BJ (cell line): ENCODE measurements around the gene STON2. TPM values are rescaled to one million over a fixed set of nuclear protein-coding genes. Genes with fewer than 3 reads are reported as not detected.

Source experiments
- CTCF ChIA-PET: fragments of 350-600 bp; formaldehyde crosslinking; extraction: SDS; loops from one replicate; lab custom pipeline; 2021; ENCODE audit warnings: antibody characterized with exemption, inconsistent platforms; lab: Yijun Ruan, JAX
- POLR2A ChIA-PET: fragments of 300-600 bp; sonication (Branson Sonifier 250); formaldehyde crosslinking; extraction: SDS; loops from one replicate; lab custom pipeline; 2021; ENCODE audit warnings: antibody characterized with exemption; lab: Charles Lee
- DNase-seq: peaks from one replicate; pipeline ENCODE4 v3.0.0-alpha.2; 2011; ENCODE audit warnings: low read depth
- H3K27me3 ChIP-seq: 2 replicates; pipeline ENCODE4 v1.6.0; 2011; ENCODE audit warnings: low read length; ENCODE audit not compliant: control insufficient read depth, insufficient read depth
- H3K36me3 ChIP-seq: 2 replicates; pipeline ENCODE4 v1.5.1; 2011; ENCODE audit warnings: low read length; ENCODE audit not compliant: control insufficient read depth, insufficient read depth
- H3K4me3 ChIP-seq: 2 replicates; pipeline ENCODE4 v1.5.1; 2011; ENCODE audit warnings: low read depth, mild to moderate bottlenecking, control low read depth, low read length
- CTCF ChIP-seq: IDR thresholded peaks from 2 replicates; pipeline ENCODE4 v1.5.1; 2011; ENCODE audit warnings: low read depth, mild to moderate bottlenecking, control low read depth, inconsistent platforms, low read length, moderate library complexity; ENCODE audit not compliant: insufficient read depth
- polyA plus RNA-seq: library from polyadenylated mRNA; depleted of rRNA; stranded (reverse); fragments of >200 nt; gene quantifications from 2 replicates; pipeline ENCODE4 v1.2.3, GENCODE V29; 2011

Gene STON2
- polyA plus RNA-seq, 1 experiment = not detected

GRCh38 chr14:81220830-81221578 lies 179.1 kb downstream of the STON2 start, which contains the start of gene GTF2A1:
Gene GTF2A1 (minus strand): TSS chr14:81220959. CDS start chr14:81220518, 441 bp downstream.
- ChIA-PET POLR2A (interaction anchor here (0.6 to 0.9 kb wide), 2 partner anchors 25 to 232 kb away, joined by 3 read pairs; no protein-coding TSS in a partner anchor), CTCF (interaction anchor here (0.6 to 0.9 kb wide), 2 partner anchors 27 to 85 kb away, joined by 3 to 5 read pairs; no protein-coding TSS in a partner anchor)
- Histone ChIP-seq H3K27me3 (no peaks in the 10 kb centered on the region), H3K36me3 (no peaks in the 10 kb centered on the region), H3K4me3 (peak within 1 kb of the TSS; percentile 76)
- TF ChIP-seq CTCF = no peak
- DNase-seq = peak; percentile 79

- no peak for TF ChIP-seq CTCF
- CTCF ChIA-PET = interaction anchor here (0.9 kb wide), 1 partner anchor 27 kb away, joined by 5 read pairs; no protein-coding TSS in a partner anchor
- H3K36me3 ChIP-seq = no peaks in the 10 kb centered on the region; the same call in 1 of the 2 replicates
- POLR2A ChIA-PET = interaction anchor here (0.6 kb wide), 1 partner anchor 231 kb away, joined by 3 read pairs; no protein-coding TSS in a partner anchor
- peak overlapping the region; percentile 76 for H3K4me3 ChIP-seq
- H3K27me3 ChIP-seq = no peaks in the 10 kb centered on the region
- no peak for DNase-seq
Measured at GRCh38 chr14:81220580-81220829, 179.6 kb downstream of the STON2 start.

GRCh38 chr14:81219759-81220579 lies 180.2 kb downstream of the STON2 start:
- Histone ChIP-seq H3K36me3 (no peaks in the 10 kb centered on the region; the same call in 1 of the 2 replicates), H3K4me3 (peak overlapping the region; percentile 76), H3K27me3 (no peaks in the 10 kb centered on the region)
- ChIA-PET CTCF (no interaction called here), POLR2A (interaction anchor here (0.9 kb wide), 1 partner anchor 37 kb away, joined by 5 read pairs; no protein-coding TSS in a partner anchor)
- DNase-seq = no peak
- TF ChIP-seq CTCF = no peak

- H3K36me3 ChIP-seq = no peaks in the 10 kb centered on the region; the same call in 1 of the 2 replicates
- ChIA-PET CTCF (no interaction called here), POLR2A (interaction anchor here (0.9 kb wide), 1 partner anchor 36 kb away, joined by 5 read pairs; no protein-coding TSS in a partner anchor)
- DNase-seq = peak; percentile 88
- no peaks in the 10 kb centered on the region for H3K27me3 ChIP-seq
- peak overlapping the region; percentile 70 for H3K4me3 ChIP-seq
- TF ChIP-seq CTCF = no peak
Measured at GRCh38 chr14:81219210-81219758, 180.8 kb downstream of the STON2 start.
